GM21619 (cell line): ENCODE data around the gene MLIP.
"Not testable (repeated sequence)": the region's sequence is repeated elsewhere in the genome, so short reads cannot be mapped to it uniquely, and the experiment has no call there.

Experiments used
- ATAC-seq: cut with Tn5 transposase; IDR thresholded peaks from one replicate; pipeline ENCODE4 v1.9.1; 2021; ENCODE audit not compliant: unreplicated experiment

Gene MLIP

GRCh38 chr6:54216336-54216735 lies 105.1 kb downstream of the MLIP start:
- ATAC-seq = no peak

GRCh38 chr6:54217018-54217417 lies 105.8 kb downstream of the MLIP start:
- ATAC-seq = no peak

- no peak for ATAC-seq
These were observed 111.0 kb downstream of the MLIP start for GRCh38 chr6:54222217-54222616.

GRCh38 chr6:54232703-54233102 lies 121.5 kb downstream of the MLIP start:
- ATAC-seq = no peak

GRCh38 chr6:54234539-54234938 lies 123.3 kb downstream of the MLIP start:
- no peak for ATAC-seq

GRCh38 chr6:54236984-54237383 lies 125.7 kb downstream of the MLIP start:
- ATAC-seq = no peak

- no peak for ATAC-seq
These were observed 127.2 kb downstream of the MLIP start for GRCh38 chr6:54238396-54238795.

GRCh38 chr6:54243699-54244098 lies 132.5 kb downstream of the MLIP start:
- no peak for ATAC-seq

GRCh38 chr6:54244430-54244829 lies 133.2 kb downstream of the MLIP start:
- ATAC-seq = no peak

- ATAC-seq = no peak
These were observed 134.0 kb downstream of the MLIP start for GRCh38 chr6:54245265-54245664.

- peak; percentile 73 for ATAC-seq
These were observed 137.1 kb downstream of the MLIP start for GRCh38 chr6:54248319-54248718.

GRCh38 chr6:54248994-54249393 lies 137.8 kb downstream of the MLIP start:
- peak; percentile 45 for ATAC-seq

GRCh38 chr6:54249812-54250211 lies 138.6 kb downstream of the MLIP start:
- not testable (repeated sequence) for ATAC-seq

GRCh38 chr6:54252496-54252895 lies 141.3 kb downstream of the MLIP start:
- ATAC-seq = no peak

- no peak for ATAC-seq
These were observed 141.7 kb downstream of the MLIP start for GRCh38 chr6:54252916-54253315.

- ATAC-seq = no peak
These were observed 143.6 kb downstream of the MLIP start for GRCh38 chr6:54254886-54255285.

- ATAC-seq = no peak
These were observed 144.6 kb downstream of the MLIP start for GRCh38 chr6:54255886-54256285.

GRCh38 chr6:54260025-54260424 lies 148.8 kb downstream of the MLIP start:
- ATAC-seq = no peak

GRCh38 chr6:54262499-54262898 lies 151.3 kb downstream of the MLIP start:
- ATAC-seq = no peak

GRCh38 chr6:54262971-54263370 lies 151.7 kb downstream of the MLIP start:
- ATAC-seq = no peak

GRCh38 chr6:54264581-54265272 lies 153.5 kb downstream of the MLIP start:
- ATAC-seq = no peak

- no peak for ATAC-seq
These were observed 155.2 kb downstream of the MLIP start for GRCh38 chr6:54266400-54266923.

- ATAC-seq = peak; percentile 53
These were observed 156.6 kb downstream of the MLIP start for GRCh38 chr6:54267798-54268197.
